Activated naive CD4-positive, alpha-beta T cell treated with anti-CD3 and anti-CD28 coated beads, Interleukin-2, amount 50 U/mL, for 72 hours (primary cell): ENCODE data around the gene ALOX15B. TPM values are rescaled to one million over a fixed set of nuclear protein-coding genes. Genes with fewer than 3 reads are reported as not detected.

Experiments
- ATAC-seq, 2 donors: fragments of 150-1000 bp; cut with Tn5 transposase; 2 replicates each; pipeline ENCODE4 v1.10.0; 2021; ENCODE audit warnings: mild to moderate bottlenecking in 2 of 2, moderate library complexity in 2 of 2
- DNase-seq, 2 donors: peaks; one replicate each; pipeline ENCODE4 v3.0.0; 2021 to 2022; ENCODE audit warnings: low spot score in 2 of 2
- H3K27ac Mint-ChIP-seq, 2 donors: one replicate each; pipeline ENCODE4 v1.8.0; 2022; ENCODE audit warnings: mild to moderate bottlenecking in 2 of 2, mixed read lengths in 2 of 2
- H3K36me3 Mint-ChIP-seq, 2 donors: one replicate each; pipeline ENCODE4 v1.8.0; 2022; ENCODE audit warnings: mixed read lengths in 2 of 2
- H3K9me3 Mint-ChIP-seq, 2 donors: one replicate each; pipeline ENCODE4 v1.8.0; 2022; ENCODE audit warnings: mixed read lengths in 2 of 2
- total RNA-seq, 2 donors: library from RNA; stranded (reverse); gene quantifications; one replicate each; pipeline ENCODE4 v1.2.3, GENCODE V29; 2022

The ALOX15B gene
- total RNA-seq, result not detected

GRCh38 chr17:8038954-8039610, at the start of gene ALOX15B:
ALOX15B (plus strand) TSS chr17:8039059; CDS start chr17:8039156, 97 bp downstream.
- DNase-seq (no peak), ATAC-seq (no peak)
- Mint-ChIP-seq H3K36me3 (no peaks in the 10 kb centered on the region), H3K9me3 (no peaks in the 10 kb centered on the region), H3K27ac (no peak within 1 kb of the TSS)

- Mint-ChIP-seq H3K9me3 (no peaks in the 10 kb centered on the region), H3K36me3 (no peaks in the 10 kb centered on the region), H3K27ac (peak overlapping the region; percentile 44 to 88)
- ATAC-seq, result peak; percentile 89 to 91
- peak; percentile 91 to 100 for DNase-seq
Measured at GRCh38 chr17:7989781-7990655, 48.8 kb upstream of the ALOX15B start.

- Mint-ChIP-seq H3K36me3 (no peaks in the 10 kb centered on the region), H3K27ac (no peak overlapping the region), H3K9me3 (no peaks in the 10 kb centered on the region)
- ATAC-seq (no peak), DNase-seq (no peak)
Measured at GRCh38 chr17:7992516-7992915, 46.3 kb upstream of the ALOX15B start.

GRCh38 chr17:7992924-7993323, 45.9 kb upstream of the ALOX15B start:
- no peak for ATAC-seq
- DNase-seq, result no peak
- Mint-ChIP-seq H3K9me3 (no peaks in the 10 kb centered on the region), H3K36me3 (no peaks in the 10 kb centered on the region), H3K27ac (no peak overlapping the region)

GRCh38 chr17:7993972-7994589, 44.8 kb upstream of the ALOX15B start:
- no peak for ATAC-seq
- no peak overlapping the region for H3K27ac Mint-ChIP-seq
- DNase-seq, result no peak

GRCh38 chr17:7995724-7996123, 43.1 kb upstream of the ALOX15B start:
- Mint-ChIP-seq H3K27ac (no peak overlapping the region), H3K36me3 (no peaks in the 10 kb centered on the region), H3K9me3 (no peaks in the 10 kb centered on the region)
- DNase-seq, result no peak
- ATAC-seq, result no peak

More at GRCh38 chr17:7993972-7994589, 44.8 kb upstream of the ALOX15B start:
- no peaks in the 10 kb centered on the region for H3K9me3 Mint-ChIP-seq
- H3K36me3 Mint-ChIP-seq, result no peaks in the 10 kb centered on the region

GRCh38 chr17:7997186-7997585, 41.7 kb upstream of the ALOX15B start:
- DNase-seq (peak; percentile 30 to 42), ATAC-seq (peak; percentile 44 to 76)
- Mint-ChIP-seq H3K36me3 (no peaks in the 10 kb centered on the region), H3K27ac (no peak overlapping the region), H3K9me3 (no peaks in the 10 kb centered on the region)

GRCh38 chr17:8001976-8002720, 36.7 kb upstream of the ALOX15B start, which contains the start of gene GUCY2D:
GUCY2D (plus strand) TSS chr17:8002615; CDS start chr17:8003048, 433 bp downstream.
- DNase-seq, result no peak
- H3K9me3 Mint-ChIP-seq, result no peaks in the 10 kb centered on the region
- H3K27ac Mint-ChIP-seq, result no peak within 1 kb of the TSS
- no peaks in the 10 kb centered on the region for H3K36me3 Mint-ChIP-seq
- no peak for ATAC-seq

- DNase-seq, result no peak
- no peaks in the 10 kb centered on the region for H3K36me3 Mint-ChIP-seq
- H3K9me3 Mint-ChIP-seq, result no peaks in the 10 kb centered on the region
- ATAC-seq, result no peak
- no peak overlapping the region for H3K27ac Mint-ChIP-seq
Measured at GRCh38 chr17:8002721-8003593, 35.9 kb upstream of the ALOX15B start.

- ATAC-seq (no peak), DNase-seq (no peak)
- Mint-ChIP-seq H3K9me3 (no peaks in the 10 kb centered on the region), H3K36me3 (no peaks in the 10 kb centered on the region), H3K27ac (no peak overlapping the region)
Measured at GRCh38 chr17:8003594-8004181, 35.2 kb upstream of the ALOX15B start.

GRCh38 chr17:8004899-8005298, 34.0 kb upstream of the ALOX15B start:
- ATAC-seq (no peak), DNase-seq (no peak)
- Mint-ChIP-seq H3K27ac (no peak overlapping the region), H3K9me3 (no peaks in the 10 kb centered on the region), H3K36me3 (no peaks in the 10 kb centered on the region)

- ATAC-seq, result no peak
- DNase-seq, result no peak
- H3K27ac Mint-ChIP-seq, result peak overlapping the region in 1 of 2 donors; percentile 41
- H3K36me3 Mint-ChIP-seq, result no peaks in the 10 kb centered on the region
- H3K9me3 Mint-ChIP-seq, result no peaks in the 10 kb centered on the region
Measured at GRCh38 chr17:8005357-8005756, 33.5 kb upstream of the ALOX15B start.

- DNase-seq (no peak), ATAC-seq (peak in 1 of 2 donors; percentile 77)
- Mint-ChIP-seq H3K27ac (no peak overlapping the region), H3K9me3 (no peaks in the 10 kb centered on the region), H3K36me3 (no peaks in the 10 kb centered on the region)
Measured at GRCh38 chr17:8005967-8006730, 32.7 kb upstream of the ALOX15B start.

- H3K36me3 Mint-ChIP-seq, result no peaks in the 10 kb centered on the region
- DNase-seq, result no peak
- H3K27ac Mint-ChIP-seq, result no peak overlapping the region
- H3K9me3 Mint-ChIP-seq, result no peaks in the 10 kb centered on the region
- ATAC-seq, result no peak
Measured at GRCh38 chr17:8006836-8007680, 31.8 kb upstream of the ALOX15B start.
